Lung (tissue), 12 donors: Measurements from ENCODE around the gene SP4. TPM values are rescaled to one million over a fixed set of nuclear protein-coding genes. Genes with fewer than 3 reads are reported as not detected.

ENCODE experiments used
- ATAC-seq: fragments of 200-7000 bp; cut with Tn5 transposase; one replicate; pipeline ENCODE4 v1.9.1; 2020; ENCODE audit warnings: moderate number of reproducible peaks; ENCODE audit not compliant: insufficient read depth, low FRiP score
- DNase-seq, 3 donors: peaks; one replicate each; pipeline ENCODE4 v3.0.0-alpha.2; 2013 to 2017
- H3K27ac ChIP-seq, 2 donors: one replicate each; pipeline ENCODE4 v1.5.1; 2013; ENCODE audit warnings: mild to moderate bottlenecking in 2 of 2, moderate library complexity in 2 of 2, control low read depth in 1 of 2, inconsistent platforms in 1 of 2, low read depth in 1 of 2, low read length in 1 of 2
- H3K27me3 ChIP-seq, 3 donors: one replicate each; pipeline ENCODE4 v1.5.1; 2013; ENCODE audit warnings: low read length in 2 of 3; ENCODE audit not compliant: control insufficient read depth in 3 of 3, insufficient read depth in 3 of 3
- H3K36me3 ChIP-seq, 4 donors: one replicate each; pipeline ENCODE4 v1.5.1; 2013; ENCODE audit warnings: low read length in 4 of 4, mild to moderate bottlenecking in 1 of 4, moderate library complexity in 1 of 4; ENCODE audit not compliant: control insufficient read depth in 4 of 4, insufficient read depth in 4 of 4
- H3K4me1 ChIP-seq, 5 donors: one replicate each; pipeline ENCODE4 v1.5.1; 2013; ENCODE audit warnings: low read length in 5 of 5, mild to moderate bottlenecking in 2 of 5, moderate library complexity in 1 of 5; ENCODE audit not compliant: control insufficient read depth in 5 of 5, insufficient read depth in 5 of 5
- H3K4me3 ChIP-seq: one replicate; pipeline ENCODE4 v1.5.1; 2013; ENCODE audit warnings: mild to moderate bottlenecking, control low read depth, moderate library complexity
- H3K9ac ChIP-seq, 2 donors: one replicate each; pipeline ENCODE4 v1.5.1; 2013; ENCODE audit warnings: low read length in 2 of 2, control low read depth in 1 of 2; ENCODE audit not compliant: insufficient read depth in 1 of 2
- H3K9me3 ChIP-seq, 4 donors: one replicate each; pipeline ENCODE4 v1.5.1; 2013; ENCODE audit warnings: low read length in 3 of 4, mild to moderate bottlenecking in 1 of 4, moderate library complexity in 1 of 4; ENCODE audit not compliant: control insufficient read depth in 4 of 4, insufficient read depth in 3 of 4
- WGBS, 2 donors: extraction: QIAGEN DNeasy Blood & Tissue Kit; methylation state at CpG; one replicate each; pipeline ENCODE4 v1.1.7; 2013; 5-methylcytosine and 5-hydroxymethylcytosine counted together
- polyA plus RNA-seq, 2 donors: library from polyadenylated mRNA; stranded (reverse); fragments of 200-250 nt; gene quantifications; one replicate each; pipeline ENCODE4 v1.2.1, GENCODE V29; 2013
- total RNA-seq, 2 donors: library from RNA; depleted of rRNA in 1 of 2; stranded (reverse); fragments of >200 nt in 1 of 2; gene quantifications; one replicate each; pipeline ENCODE4 v1.2.1, GENCODE V29; 2014 to 2021
- TF ChIP-seq, protein P1 (sequence below): IDR thresholded peaks from 2 replicates; pipeline ENCODE4 v1.5.1; 2012; ENCODE audit warnings: mild to moderate bottlenecking; ENCODE audit errors: control extremely low read depth, extremely low read depth
- donor health status: control.
- donor health status: control.
- donor health status: Bipolar disorder and iron deficiency.
- donor health status: healthy.
- donor health status: DM: yes; HTN: yes; CAD: no.

SP4 gene
- total and polyA plus RNA-seq, 4 donors = 1.5 to 16.6 (median 4.1) TPM

- H3K4me3 ChIP-seq = no peak overlapping the region
- 96 to 97% methylated on average over 3 of the region's 3 CpGs for WGBS, 2 donors
- H3K36me3 ChIP-seq = peaks cover 0 to 5% (median 3%) of the 10 kb centered on the region in 4 donors
- H3K4me1 ChIP-seq = no peaks in the 10 kb centered on the region
- no peak overlapping the region for H3K27ac ChIP-seq
- no peak for DNase-seq
- H3K9ac ChIP-seq = no peak overlapping the region
- TF ChIP-seq, protein P1, sequence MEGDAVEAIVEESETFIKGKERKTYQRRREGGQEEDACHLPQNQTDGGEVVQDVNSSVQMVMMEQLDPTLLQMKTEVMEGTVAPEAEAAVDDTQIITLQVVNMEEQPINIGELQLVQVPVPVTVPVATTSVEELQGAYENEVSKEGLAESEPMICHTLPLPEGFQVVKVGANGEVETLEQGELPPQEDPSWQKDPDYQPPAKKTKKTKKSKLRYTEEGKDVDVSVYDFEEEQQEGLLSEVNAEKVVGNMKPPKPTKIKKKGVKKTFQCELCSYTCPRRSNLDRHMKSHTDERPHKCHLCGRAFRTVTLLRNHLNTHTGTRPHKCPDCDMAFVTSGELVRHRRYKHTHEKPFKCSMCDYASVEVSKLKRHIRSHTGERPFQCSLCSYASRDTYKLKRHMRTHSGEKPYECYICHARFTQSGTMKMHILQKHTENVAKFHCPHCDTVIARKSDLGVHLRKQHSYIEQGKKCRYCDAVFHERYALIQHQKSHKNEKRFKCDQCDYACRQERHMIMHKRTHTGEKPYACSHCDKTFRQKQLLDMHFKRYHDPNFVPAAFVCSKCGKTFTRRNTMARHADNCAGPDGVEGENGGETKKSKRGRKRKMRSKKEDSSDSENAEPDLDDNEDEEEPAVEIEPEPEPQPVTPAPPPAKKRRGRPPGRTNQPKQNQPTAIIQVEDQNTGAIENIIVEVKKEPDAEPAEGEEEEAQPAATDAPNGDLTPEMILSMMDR = no peak
- H3K9me3 ChIP-seq = no peaks in the 10 kb centered on the region
- H3K27me3 ChIP-seq = no peaks in the 10 kb centered on the region
- no peak for ATAC-seq
Observed at GRCh38 chr7:21480693-21481403, 53.0 kb downstream of the SP4 start.

- no peak for DNase-seq
- H3K27ac ChIP-seq = no peak overlapping the region
- H3K27me3 ChIP-seq = no peaks in the 10 kb centered on the region
- WGBS, 2 donors = 73 to 90% methylated on average over 2 of the region's 2 CpGs
- no peak for ATAC-seq
- H3K9ac ChIP-seq = no peak overlapping the region
- H3K4me3 ChIP-seq = no peak overlapping the region
- peaks cover 2 to 7% (median 4%) of the 10 kb centered on the region in 4 donors for H3K36me3 ChIP-seq
- TF ChIP-seq, protein P1 = no peak
- peaks cover 0 to 5% (median 0%) of the 10 kb centered on the region in 5 donors for H3K4me1 ChIP-seq
- no peaks in the 10 kb centered on the region for H3K9me3 ChIP-seq
Observed at GRCh38 chr7:21486511-21486910, 58.6 kb downstream of the SP4 start.

GRCh38 chr7:21495731-21496130 is 67.8 kb downstream of the SP4 start:
- H3K4me1 ChIP-seq = no peaks in the 10 kb centered on the region
- H3K9me3 ChIP-seq = peaks cover 0 to 10% (median 2%) of the 10 kb centered on the region in 4 donors
- no peak for ATAC-seq
- no peak overlapping the region for H3K4me3 ChIP-seq
- no peak overlapping the region for H3K9ac ChIP-seq
- no peak overlapping the region for H3K27ac ChIP-seq
- TF ChIP-seq, protein P1 = no peak
- H3K36me3 ChIP-seq = peaks cover 0 to under 1% (median under 1%) of the 10 kb centered on the region in 4 donors
- peak in 2 of 3 donors; percentile 38 to 42 for DNase-seq
- no peaks in the 10 kb centered on the region for H3K27me3 ChIP-seq
